K562 (cell line): ENCODE results near the gene RNF144A. TPM values are rescaled to one million over a fixed set of nuclear protein-coding genes. Genes with fewer than 3 reads are reported as not detected.

Experiments used
- CLOCK ChIP-seq: fragments of 250-450 bp; sonication (Bioruptor Pico); IDR thresholded peaks from 2 replicates; pipeline ENCODE4 v1.4.0; 2020; ENCODE audit warnings: mild to moderate bottlenecking, moderate library complexity, borderline replicate concordance
- KAT2B ChIP-seq: IDR thresholded peaks from one replicate; pipeline ENCODE4 v1.6.1; 2012; ENCODE audit warnings: low read depth, mild to moderate bottlenecking, control low read depth, inconsistent platforms, low read length, moderate library complexity
- POLR2A ChIP-seq: fragments of 450-650 bp; conservative IDR thresholded peaks from 2 replicates; pipeline ENCODE4 v1.6.1; 2016
- PYGO2 ChIP-seq: fragments of 450-650 bp; IDR thresholded peaks from 2 replicates; pipeline ENCODE4 v1.6.1; 2016; ENCODE audit warnings: mild to moderate bottlenecking, missing genetic modification characterization, moderate library complexity, missing compliant biosample characterization
- REST ChIP-seq, 2 experiments: fragments of 450-650 bp; formaldehyde crosslinking in 1 of 2; IDR thresholded peaks; 2 replicates each; pipeline versions ENCODE4 v1.4.0 to v1.6.1; 2014 to 2020; ENCODE audit warnings: mild to moderate bottlenecking in 2 of 2, borderline replicate concordance in 1 of 2, low read depth in 1 of 2
- STAT5A ChIP-seq: IDR thresholded peaks from 2 replicates; pipeline ENCODE4 v1.6.1; 2012; ENCODE audit warnings: low read length, inconsistent platforms, borderline replicate concordance
- TSHZ1 ChIP-seq: fragments of 250-450 bp; sonication (Bioruptor Pico); IDR thresholded peaks from 2 replicates; pipeline ENCODE4 v1.4.0; 2020; ENCODE audit warnings: mild to moderate bottlenecking, moderate library complexity
- polyA plus RNA-seq, 8 experiments: library from polyadenylated mRNA; depleted of rRNA in 4 of 8; stranded (reverse) in 5 of 8; unstranded in 3 of 8; fragments of >200 nt; fragmentation: Nextera tagmentation in 2 of 8; fragmentation: Illumina TruSeq in 1 of 8; extraction: Ambion mirVana in 2 of 8; extraction: Trizol in 1 of 8; gene quantifications; 2 replicates each; pipeline versions ENCODE4 v1.2.1 to v1.2.3, GENCODE V29; 2011 to 2014; ENCODE audit warnings: inconsistent platforms in 1 of 8, missing spikeins in 1 of 8
- total RNA-seq, 7 experiments: library from RNA; depleted of rRNA in 6 of 7; stranded (reverse); fragments of >200 nt in 6 of 7; fragmentation: Illumina TruSeq in 2 of 7; extraction: Trizol in 2 of 7; gene quantifications; 2 replicates each; pipeline versions ENCODE4 v1.2.1 to v1.2.3, GENCODE V29; 2011 to 2021; ENCODE audit warnings: low replicate concordance in 1 of 7

Gene RNF144A
- total and polyA plus RNA-seq, 9 of the 15 experiments (the other 6 are each of a cell fraction or from before 2014, with no cell fraction given): 0.96 to 11.3 (median 6.2) TPM

DNA sequence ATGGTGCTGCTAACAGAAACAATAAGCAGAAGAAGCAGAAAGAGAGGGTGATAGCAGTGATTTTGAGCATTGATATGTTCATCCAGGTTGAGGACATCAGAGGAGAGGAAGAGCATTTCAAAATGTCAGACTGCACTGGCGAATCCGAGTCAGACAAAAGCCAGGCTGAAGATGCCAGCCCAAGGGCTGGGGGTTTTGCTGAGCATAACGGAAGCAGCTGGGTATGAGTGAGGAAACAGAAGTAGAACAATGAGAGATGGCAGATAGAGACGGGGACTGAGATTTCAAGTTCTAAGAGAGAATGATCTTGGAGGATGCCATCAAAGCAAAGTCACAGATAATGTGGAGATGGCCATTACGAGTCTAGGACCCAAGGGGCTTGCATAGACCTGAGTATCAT is 151.2 kb downstream of the RNF144A start (continued):
- TF ChIP-seq REST (IDR thresholded peaks at IDR 0.05; ENCODE audit: borderline replicate concordance) (no peak), REST (CRISPR knock-in tag; IDR thresholded peaks at IDR 0.05; ENCODE audit: low read depth) (no peak), POLR2A (no peak), CLOCK (CRISPR knock-in tag) (no peak), PYGO2 (tag) (no peak), KAT2B (no peak), STAT5A (no peak), TSHZ1 (CRISPR knock-in tag) (no peak)
